Measurements from ENCODE around the gene FRYL. TPM values are rescaled to one million over a fixed set of nuclear protein-coding genes. Genes with fewer than 3 reads are reported as not detected.

Gene FRYL
- total RNA-seq, 1 experiment from 2014 or later: 29.9 TPM

- no peak overlapping the region for H3K27ac ChIP-seq (ENCODE audit: low read length)
- CTCF ChIA-PET: no interaction called here
- no peaks in the 10 kb centered on the region for H3K9me2 ChIP-seq (replicated peaks; ENCODE audit: low read length)
- H3K9me3 ChIP-seq (ENCODE audit: low read length): no peaks in the 10 kb centered on the region
- no peak for ATAC-seq
- H4K20me1 ChIP-seq (ENCODE audit: low read length): no peaks in the 10 kb centered on the region
- DNase-seq: no peak
- no peaks in the 10 kb centered on the region for H3K27me3 ChIP-seq (ENCODE audit: low read length)
- no peaks in the 10 kb centered on the region for H3F3A ChIP-seq (ENCODE audit: low read length, unreplicated experiment)
- BruUV-seq (replicated peaks): no TSS peak
- H3K4me3 ChIP-seq (ENCODE audit: low read length): no peak overlapping the region
- no peak overlapping the region for H3K4me2 ChIP-seq (ENCODE audit: low read length)
- H2AFZ ChIP-seq (ENCODE audit: low read length): no peak overlapping the region
- POLR2A ChIA-PET (ENCODE audit: unreplicated experiment): no interaction called here
- no peak overlapping the region for H3K9ac ChIP-seq (ENCODE audit: low read length)
- H3K4me1 ChIP-seq (ENCODE audit: insufficient read depth, low read length): no peaks in the 10 kb centered on the region
- peaks cover 2% of the 10 kb centered on the region; the same call in 1 of the 2 replicates for H3K36me3 ChIP-seq (ENCODE audit: low read depth, low read length)
- TF ChIP-seq EZH2phosphoT487 (IDR thresholded peaks at IDR 0.05; ENCODE audit: borderline replicate concordance, low read length) (no peak), CTCF (conservative IDR thresholded peaks at IDR 0.05; ENCODE audit: low read depth, low read length) (no peak), EZH2 (IDR thresholded peaks at IDR 0.05; ENCODE audit: low read length, unreplicated experiment) (no peak)
- intact Hi-C loops (cut with micrococcal nuclease): no loop called here
- H3K79me2 ChIP-seq (ENCODE audit: low read length): peaks cover 5% of the 10 kb centered on the region; the same call in 1 of the 2 replicates
Observed at GRCh38 chr4:48710446-48711209, 69.5 kb downstream of the FRYL start.

- Histone ChIP-seq H3F3A (ENCODE audit: low read length, unreplicated experiment) (no peaks in the 10 kb centered on the region), H3K79me2 (ENCODE audit: low read length) (peaks cover 5% of the 10 kb centered on the region; the same call in 1 of the 2 replicates), H3K27ac (ENCODE audit: low read length) (no peak overlapping the region), H3K9me3 (ENCODE audit: low read length) (no peaks in the 10 kb centered on the region), H3K4me2 (ENCODE audit: low read length) (no peak overlapping the region), H3K27me3 (ENCODE audit: low read length) (no peaks in the 10 kb centered on the region), H3K4me1 (ENCODE audit: insufficient read depth, low read length) (no peaks in the 10 kb centered on the region), H3K4me3 (ENCODE audit: low read length) (no peak overlapping the region), H3K9me2 (replicated peaks; ENCODE audit: low read length) (no peaks in the 10 kb centered on the region), H4K20me1 (ENCODE audit: low read length) (no peaks in the 10 kb centered on the region), H2AFZ (ENCODE audit: low read length) (no peak overlapping the region), H3K36me3 (ENCODE audit: low read depth, low read length) (peaks cover 2% of the 10 kb centered on the region; the same call in 1 of the 2 replicates), H3K9ac (ENCODE audit: low read length) (no peak overlapping the region)
- TSS peak; percentile 40 for BruUV-seq (replicated peaks)
- ChIA-PET CTCF (no interaction called here), POLR2A (ENCODE audit: unreplicated experiment) (no interaction called here)
- no peak for ATAC-seq
- intact Hi-C loops (cut with micrococcal nuclease): no loop called here
- TF ChIP-seq EZH2phosphoT487 (IDR thresholded peaks at IDR 0.05; ENCODE audit: borderline replicate concordance, low read length) (no peak), CTCF (conservative IDR thresholded peaks at IDR 0.05; ENCODE audit: low read depth, low read length) (no peak), EZH2 (IDR thresholded peaks at IDR 0.05; ENCODE audit: low read length, unreplicated experiment) (no peak)
- no peak for DNase-seq
Observed at GRCh38 chr4:48709901-48710300, 70.2 kb downstream of the FRYL start.

GRCh38 chr4:48708610-48709009, 71.5 kb downstream of the FRYL start:
- peaks cover 2% of the 10 kb centered on the region; the same call in 1 of the 2 replicates for H3K36me3 ChIP-seq (ENCODE audit: low read depth, low read length)
- H3K4me2 ChIP-seq (ENCODE audit: low read length): no peak overlapping the region
- TF ChIP-seq EZH2phosphoT487 (IDR thresholded peaks at IDR 0.05; ENCODE audit: borderline replicate concordance, low read length) (no peak), CTCF (conservative IDR thresholded peaks at IDR 0.05; ENCODE audit: low read depth, low read length) (no peak), EZH2 (IDR thresholded peaks at IDR 0.05; ENCODE audit: low read length, unreplicated experiment) (no peak)
- intact Hi-C loops (cut with micrococcal nuclease): no loop called here
- H3K9me2 ChIP-seq (replicated peaks; ENCODE audit: low read length): no peaks in the 10 kb centered on the region
- peaks cover 5% of the 10 kb centered on the region; the same call in 1 of the 2 replicates for H3K79me2 ChIP-seq (ENCODE audit: low read length)
- no peak overlapping the region for H3K9ac ChIP-seq (ENCODE audit: low read length)
- no peak overlapping the region for H3K27ac ChIP-seq (ENCODE audit: low read length)
- BruUV-seq (replicated peaks): no TSS peak
- H3K27me3 ChIP-seq (ENCODE audit: low read length): no peaks in the 10 kb centered on the region
- ChIA-PET POLR2A (ENCODE audit: unreplicated experiment) (no interaction called here), CTCF (no interaction called here)
- no peak overlapping the region for H2AFZ ChIP-seq (ENCODE audit: low read length)
- H4K20me1 ChIP-seq (ENCODE audit: low read length): no peaks in the 10 kb centered on the region
- H3F3A ChIP-seq (ENCODE audit: low read length, unreplicated experiment): no peaks in the 10 kb centered on the region
- DNase-seq (no peak), ATAC-seq (no peak)
- no peak overlapping the region for H3K4me3 ChIP-seq (ENCODE audit: low read length)
- no peaks in the 10 kb centered on the region for H3K4me1 ChIP-seq (ENCODE audit: insufficient read depth, low read length)
- no peaks in the 10 kb centered on the region for H3K9me3 ChIP-seq (ENCODE audit: low read length)

Data from PC-3 (cell line).